Retina (tissue), 1 donor: ENCODE measurements around the gene ATG13.
"Not testable (repeated sequence)": the region's sequence is repeated elsewhere in the genome, so short reads cannot be mapped to it uniquely, and the experiment has no call there.

Source experiments
- DNase-seq: peaks from one replicate; pipeline ENCODE4 v3.0.0-alpha.2; 2016

ATG13 gene

DNA sequence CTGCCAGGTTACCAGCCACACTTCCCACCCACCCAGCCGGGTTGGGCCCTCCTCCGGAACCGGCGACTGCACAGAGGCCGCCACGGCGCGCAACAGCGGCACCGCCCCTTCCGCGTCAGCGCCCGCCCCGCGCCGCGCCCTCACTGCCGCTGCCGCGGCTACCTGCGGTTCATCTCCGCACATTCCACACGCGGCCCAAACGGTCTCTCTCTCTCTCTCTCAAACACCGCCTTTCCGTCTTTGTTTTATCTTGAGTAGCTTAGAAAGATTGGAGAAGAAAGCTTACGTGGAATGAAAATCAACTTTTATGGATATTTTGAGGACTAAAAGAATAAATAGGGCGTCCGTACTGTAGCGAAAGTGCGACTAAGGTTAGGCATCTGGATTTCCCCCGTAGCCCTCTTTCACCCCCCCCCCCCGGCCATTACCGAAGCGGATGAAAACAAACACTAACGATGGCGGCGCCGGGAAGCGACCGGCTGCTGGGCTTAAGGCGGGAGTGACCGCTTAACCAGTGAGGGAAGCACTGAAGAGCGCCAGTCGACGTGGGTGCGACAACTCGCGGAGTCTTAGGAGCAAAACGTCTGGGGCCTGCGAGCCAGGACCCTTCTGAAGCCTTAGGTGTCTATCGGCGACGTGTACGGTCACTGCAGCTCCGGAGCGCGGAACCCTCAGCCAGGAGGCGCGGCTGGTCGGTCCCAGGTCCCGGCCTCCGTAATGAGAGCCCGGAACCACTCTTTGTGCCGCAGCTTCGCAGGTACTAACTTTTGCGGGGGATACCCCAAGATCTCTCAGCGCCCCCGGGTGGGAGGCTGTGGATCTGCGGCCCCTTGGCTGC lies at the start of gene ATG13, which contains the start of gene HARBI1:
Gene ATG13 (plus strand): TSS at position 420 of the 838 bp plus-strand sequence. CDS start 26,739 bp downstream, outside the sequence.
Gene HARBI1 (minus strand): TSS at position 94 of the 838 bp plus-strand sequence. CDS start 990 bp downstream, outside the sequence.
- peak; percentile 99 for DNase-seq

DNA sequence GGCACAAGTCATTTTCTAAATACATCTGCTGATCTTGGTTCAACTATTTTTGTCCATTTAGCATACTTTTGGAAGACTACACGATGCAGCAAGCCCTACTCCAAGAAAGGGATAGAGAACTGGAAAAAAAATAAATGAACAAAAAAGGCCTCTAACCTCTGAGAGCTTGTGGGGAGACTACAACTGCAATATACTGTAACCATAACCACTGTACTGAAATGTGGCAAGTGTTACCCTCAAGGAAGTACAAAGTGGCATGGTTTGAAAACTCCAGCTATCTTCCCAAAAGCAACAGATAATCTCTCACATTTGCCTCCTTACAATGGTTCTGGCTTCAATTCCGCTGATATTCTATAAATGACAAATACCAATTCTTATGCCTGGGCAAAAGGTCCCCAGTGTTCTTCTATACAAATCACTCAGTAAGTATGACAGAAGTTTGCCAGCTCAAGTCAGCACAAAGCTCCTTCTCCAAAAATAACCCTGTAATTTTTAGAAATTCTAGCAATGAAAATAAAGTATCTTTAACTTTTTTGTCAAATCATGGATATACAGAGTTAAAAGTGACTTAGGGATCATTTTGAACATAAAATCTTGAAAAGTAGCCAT lies 46.5 kb upstream of the ATG13 start:
- DNase-seq = no peak

GRCh38 chr11:46574656-46575055 lies 42.7 kb upstream of the ATG13 start:
- DNase-seq = no peak

GRCh38 chr11:46577058-46577457 lies 40.3 kb upstream of the ATG13 start:
- no peak for DNase-seq

- DNase-seq = no peak
These were observed 34.8 kb upstream of the ATG13 start for GRCh38 chr11:46582588-46582987.

GRCh38 chr11:46583513-46583912 lies 33.8 kb upstream of the ATG13 start:
- DNase-seq = not testable (repeated sequence)

DNA sequence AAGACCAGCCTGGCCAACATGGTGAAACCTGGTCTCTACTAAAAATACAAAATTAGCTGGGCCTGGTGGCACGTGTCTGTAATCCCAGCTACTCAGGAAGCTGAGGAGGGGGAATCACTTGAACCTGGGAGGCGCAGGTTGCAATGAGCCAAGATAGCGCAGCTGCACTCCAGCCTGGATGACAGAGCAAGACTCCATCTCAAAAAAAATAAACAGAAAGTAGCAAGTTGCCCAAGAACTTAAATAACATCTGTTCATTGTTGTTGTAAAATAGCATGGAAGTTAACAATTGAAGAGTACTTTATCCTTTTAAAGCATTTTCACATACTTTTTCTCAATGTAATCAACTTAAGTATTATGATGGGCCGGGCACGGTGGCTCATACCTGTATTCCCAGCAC lies 29.2 kb upstream of the ATG13 start:
- DNase-seq = no peak

- no peak for DNase-seq
These were observed 28.4 kb upstream of the ATG13 start for GRCh38 chr11:46588915-46589314.

DNA sequence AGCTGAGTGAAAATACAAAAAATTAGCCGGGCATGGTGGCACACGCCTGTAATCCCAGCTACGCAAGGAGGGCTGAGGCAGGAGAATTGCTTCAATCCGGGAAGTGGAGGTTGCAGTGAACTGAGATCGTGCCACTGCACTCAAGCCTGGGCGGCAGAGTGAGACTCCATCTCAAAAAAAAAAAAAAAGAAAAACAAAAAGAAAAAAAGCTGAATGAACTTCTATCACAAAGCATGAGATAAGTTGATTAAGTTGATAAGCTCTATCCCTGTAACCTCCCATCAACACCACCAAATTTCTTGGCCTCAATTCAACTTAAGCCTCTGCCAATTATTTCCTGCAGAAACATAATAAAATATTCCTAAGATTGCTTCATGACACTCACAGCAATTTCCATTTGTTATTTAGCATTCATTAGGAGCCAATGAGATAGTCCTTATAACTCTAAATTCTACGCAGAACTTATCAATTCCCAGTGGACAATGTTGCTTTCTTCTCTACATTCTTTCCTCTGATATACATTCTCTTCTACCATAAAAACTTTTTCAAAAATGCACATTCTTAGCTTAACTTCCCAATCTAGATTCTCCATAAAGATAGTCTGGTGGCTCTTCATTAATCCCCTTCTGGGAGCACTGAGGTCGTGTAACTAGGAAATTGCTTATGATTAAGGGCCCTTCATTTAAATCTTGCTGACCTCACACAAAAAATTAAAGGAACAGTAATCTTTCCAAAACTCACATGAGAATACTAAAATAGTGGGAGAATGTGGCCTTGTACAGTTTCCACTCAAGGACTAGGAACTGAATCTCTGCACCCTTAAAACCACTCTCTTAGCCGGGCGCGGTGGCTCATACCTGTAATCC lies 26.4 kb upstream of the ATG13 start:
- DNase-seq = no peak

GRCh38 chr11:46593550-46594373 lies 23.6 kb upstream of the ATG13 start, which contains the start of gene AMBRA1:
Gene AMBRA1 (minus strand): TSS chr11:46594023. CDS start chr11:46548380, 45,643 bp downstream.
- DNase-seq = peak; percentile 99

- no peak for DNase-seq
These were observed 23.0 kb upstream of the ATG13 start for GRCh38 chr11:46594374-46594700.

- no peak for DNase-seq
These were observed 22.6 kb upstream of the ATG13 start for GRCh38 chr11:46594785-46595184.

DNA sequence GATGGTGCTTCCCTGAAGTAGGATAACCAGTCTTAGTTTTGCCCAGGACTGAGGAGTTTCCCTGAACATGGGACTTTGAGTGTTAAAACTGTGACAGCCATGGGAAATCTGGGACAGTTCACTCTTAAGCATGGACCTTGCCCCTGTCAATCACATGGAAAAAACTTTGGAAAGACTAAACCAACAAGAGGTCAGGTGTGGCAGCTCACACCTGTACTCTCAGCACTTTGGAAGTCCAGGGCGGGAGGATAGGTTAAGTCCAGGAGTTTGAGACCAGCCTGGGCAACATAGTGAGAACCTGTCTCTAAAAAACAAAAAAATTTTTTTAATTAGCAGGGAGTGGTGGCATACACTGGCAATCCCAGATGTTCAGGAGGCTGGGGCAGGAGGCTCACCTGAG lies 20.2 kb upstream of the ATG13 start:
- no peak for DNase-seq

GRCh38 chr11:46597609-46598219 lies 19.6 kb upstream of the ATG13 start:
- no peak for DNase-seq

DNA sequence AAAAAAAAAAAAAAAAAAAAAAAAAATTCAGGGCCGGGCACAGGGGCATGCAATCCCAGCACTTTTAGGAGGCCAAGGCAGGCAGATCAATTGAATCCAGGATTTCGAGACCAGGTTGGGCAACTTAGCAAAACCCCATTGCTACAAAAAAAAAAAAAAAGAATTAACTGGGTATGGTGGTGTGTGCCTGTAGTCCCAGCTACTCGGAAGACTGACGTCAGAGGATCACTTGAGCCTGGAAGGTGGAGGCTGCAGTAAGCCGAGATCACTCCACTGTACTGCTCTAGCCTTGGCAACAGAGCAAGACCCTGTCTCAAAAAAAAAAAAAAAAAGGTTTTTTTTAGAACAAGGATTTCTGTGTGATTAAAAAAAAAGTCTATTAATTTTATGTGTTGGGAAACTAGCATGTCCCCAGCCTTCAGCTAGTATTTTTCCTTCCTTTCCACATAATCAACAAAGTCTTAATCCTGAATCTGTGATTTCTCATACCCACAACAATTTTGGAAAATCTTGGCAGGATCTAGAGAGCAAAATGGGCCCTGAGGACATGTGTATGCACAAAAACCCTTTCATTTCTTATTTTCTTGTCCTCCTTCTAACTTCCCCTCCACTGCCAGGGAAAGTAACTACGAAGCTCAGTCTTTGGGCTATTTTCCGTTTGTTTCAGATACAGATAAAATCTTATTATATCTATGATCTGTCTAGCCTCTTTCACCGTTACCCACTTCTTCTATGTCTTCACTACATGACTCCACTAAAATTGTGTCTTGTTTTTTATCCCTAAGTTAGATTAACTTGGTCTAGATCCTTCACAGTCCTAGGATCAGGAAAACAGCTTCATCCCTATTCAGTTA lies 17.8 kb upstream of the ATG13 start:
- no peak for DNase-seq

- no peak for DNase-seq
These were observed 17.0 kb upstream of the ATG13 start for GRCh38 chr11:46600194-46600960.

DNA sequence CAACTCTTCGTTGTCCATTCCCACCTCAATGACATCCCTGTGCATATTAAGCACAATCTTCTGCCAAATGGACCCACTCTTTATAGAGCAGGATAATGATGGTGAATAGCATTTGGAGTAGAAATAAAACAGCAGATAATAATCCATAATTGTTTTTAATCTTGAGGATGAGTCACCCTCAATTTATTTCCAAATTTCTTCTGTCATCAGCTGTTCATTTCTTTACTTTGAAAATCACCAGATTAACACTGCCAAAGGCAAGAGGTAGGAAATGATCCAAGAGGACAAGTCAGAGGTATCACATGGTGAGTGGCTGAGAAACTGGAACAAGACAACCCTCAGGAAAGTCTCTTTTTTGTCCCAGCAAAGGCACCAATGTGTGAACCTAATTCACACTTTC lies 16.2 kb upstream of the ATG13 start:
- DNase-seq = no peak

- DNase-seq = no peak
These were observed 13.5 kb upstream of the ATG13 start for GRCh38 chr11:46603704-46604308.

DNA sequence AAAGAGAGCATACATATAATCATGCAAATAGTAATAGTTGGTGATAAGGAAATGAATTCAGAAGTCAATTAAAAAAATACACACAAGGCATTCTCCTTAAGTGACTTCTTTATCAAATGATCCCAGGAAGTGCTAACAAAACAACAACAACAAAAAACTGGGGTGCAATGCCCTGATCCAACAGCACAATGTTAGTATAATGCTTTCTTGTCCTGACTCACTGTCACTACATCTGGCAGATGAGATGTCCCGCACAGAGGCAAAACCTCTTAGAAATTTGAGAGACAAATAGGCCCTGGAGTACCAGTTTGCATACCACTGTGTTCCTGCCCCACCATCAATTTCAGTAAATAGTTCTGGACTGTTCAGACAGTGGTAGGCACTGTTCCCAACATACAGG lies 12.6 kb upstream of the ATG13 start:
- DNase-seq = no peak

DNA sequence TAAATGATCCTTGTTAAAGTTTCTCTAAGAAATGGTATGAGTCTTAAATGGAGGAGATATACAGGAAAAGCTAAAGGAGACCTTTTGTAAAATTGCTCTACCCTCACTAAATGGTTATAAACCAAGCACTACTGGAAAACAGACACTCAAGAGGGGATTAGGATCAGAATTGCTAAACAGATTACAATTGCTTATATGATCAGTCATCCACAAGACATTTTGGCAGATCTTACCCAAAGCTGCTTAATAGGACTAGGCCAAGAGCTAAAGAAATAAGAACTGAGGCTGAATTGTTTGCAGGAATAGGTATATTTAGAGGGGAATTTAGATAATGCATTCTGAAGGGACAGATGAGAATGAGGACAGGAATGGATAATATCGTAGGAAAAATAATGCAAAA lies 9.8 kb upstream of the ATG13 start:
- no peak for DNase-seq
